HCT116 (cell line): Measurements from ENCODE around the gene CARMIL1. TPM values are rescaled to one million over a fixed set of nuclear protein-coding genes. Genes with fewer than 3 reads are reported as not detected.

Experiments
- ATAC-seq: fragments of 200-7000 bp; cut with Tn5 transposase; 2 replicates; pipeline ENCODE4 v1.9.1; 2020; ENCODE audit warnings: mild to moderate bottlenecking, moderate library complexity
- BruUV-seq: library from RNA; stranded (reverse); fragments of 400-500 nt; replicated peaks from 2 replicates; lab custom pipeline; 2021; lab: Mats Ljungman, UMichigan
- CTCF ChIA-PET: fragments of 300-600 bp; sonication (Branson Sonifier 250); formaldehyde crosslinking; loops from one replicate; lab custom pipeline; 2021; ENCODE audit warnings: antibody characterized with exemption; lab: Charles Lee
- POLR2A ChIA-PET: fragments of 300-600, 350-600 bp; sonication (Branson Sonifier 250); formaldehyde crosslinking; loops from one replicate; lab custom pipeline; 2021; ENCODE audit warnings: antibody characterized with exemption; lab: Charles Lee
- RAD21 ChIA-PET, 2 experiments: fragments of 300-600 bp; sonication (Branson Sonifier 250); formaldehyde crosslinking; loops; one replicate each; lab custom pipeline; 2023; ENCODE audit warnings: low total read pairs in 2 of 2; ENCODE audit not compliant: uncharacterized antibody in 2 of 2, unreplicated experiment in 2 of 2, low non-redundant PET in 1 of 2; lab: Charles Lee
- DNase-seq: peaks from one replicate; pipeline ENCODE4 v3.0.0-alpha.2; 2010; ENCODE audit warnings: low read depth, low spot score
- H2AFZ ChIP-seq: fragments of 200-600 bp; shearing (Covaris generic), sonication (generic); 2 replicates; pipeline ENCODE4 v1.6.1; 2017; ENCODE audit warnings: low read depth, mixed run types, mixed read lengths, antibody characterized with exemption, low read length; ENCODE audit not compliant: poor library complexity, severe bottlenecking
- H3K27ac ChIP-seq: 2 replicates; pipeline ENCODE4 v1.5.1; 2012; ENCODE audit warnings: low read depth, low read length
- H3K27me3 ChIP-seq: fragments of 200-600 bp; sonication (generic); 2 replicates; pipeline ENCODE4 v1.6.1; 2016; ENCODE audit warnings: mixed run types, low read length, mixed read lengths; ENCODE audit not compliant: insufficient read depth
- H3K36me3 ChIP-seq, 2 experiments: fragments of 200-500 bp in 1 of 2; fragments of 200-600 bp in 1 of 2; sonication (Bioruptor generic) in 1 of 2; sonication (generic) in 1 of 2; 2 replicates each; pipeline versions ENCODE4 v1.5.1 to v1.6.1; 2014 to 2016; ENCODE audit warnings: low read length in 2 of 2, inconsistent platforms in 1 of 2, mixed read lengths in 1 of 2, mixed run types in 1 of 2; ENCODE audit not compliant: insufficient read depth in 2 of 2, control insufficient read depth in 1 of 2
- H3K4me1 ChIP-seq, 2 experiments: fragments of 200-600 bp in 1 of 2; sonication (generic) in 1 of 2; 2 replicates each; pipeline versions ENCODE4 v1.5.1 to v1.6.1; 2012 to 2017; ENCODE audit warnings: low read length in 2 of 2, inconsistent platforms in 1 of 2, mild to moderate bottlenecking in 1 of 2, mixed read lengths in 1 of 2, mixed run types in 1 of 2, moderate library complexity in 1 of 2; ENCODE audit not compliant: insufficient read depth in 2 of 2, control insufficient read depth in 1 of 2
- H3K4me2 ChIP-seq: fragments of 200-600 bp; sonication (generic); 2 replicates; pipeline ENCODE4 v1.6.1; 2017; ENCODE audit warnings: mixed run types, low read length, mixed read lengths
- H3K4me3 ChIP-seq, 2 experiments: fragments of 200-600 bp in 1 of 2; sonication (generic) in 1 of 2; replicated peaks in 1 of 2; 2 replicates each; pipeline ENCODE4 v1.5.1; 2011 to 2016; ENCODE audit warnings: low read length in 2 of 2, control low read depth in 1 of 2, low read depth in 1 of 2, mild to moderate bottlenecking in 1 of 2, mixed read lengths in 1 of 2, mixed run types in 1 of 2
- H3K79me2 ChIP-seq: fragments of 200-600 bp; sonication (generic); 2 replicates; pipeline ENCODE4 v1.6.1; 2017; ENCODE audit warnings: mild to moderate bottlenecking, mixed run types, low read length, moderate library complexity, mixed read lengths; ENCODE audit not compliant: insufficient read depth
- H3K9ac ChIP-seq: fragments of 200-600 bp; sonication (generic); 2 replicates; pipeline ENCODE4 v1.6.1; 2016; ENCODE audit warnings: low read length, mixed read lengths
- H3K9me2 ChIP-seq: fragments of 200-600 bp; sonication (generic), shearing (Covaris generic); 2 replicates; pipeline ENCODE4 v1.6.1; 2017; ENCODE audit warnings: mixed run types, mild to moderate bottlenecking, moderate library complexity; ENCODE audit not compliant: insufficient read depth
- H3K9me3 ChIP-seq, 2 experiments: fragments of 200-500 bp in 1 of 2; fragments of 200-600 bp in 1 of 2; sonication (Bioruptor generic) in 1 of 2; sonication (generic) in 1 of 2; 2 replicates each; pipeline ENCODE4 v1.6.1; 2014 to 2017; ENCODE audit warnings: low read length in 2 of 2, mixed read lengths in 2 of 2, inconsistent platforms in 1 of 2, low read depth in 1 of 2, mild to moderate bottlenecking in 1 of 2, mixed run types in 1 of 2, moderate library complexity in 1 of 2; ENCODE audit not compliant: control insufficient read depth in 1 of 2, insufficient read depth in 1 of 2
- H4K20me1 ChIP-seq: fragments of 200-600 bp; sonication (generic), shearing (Covaris generic); 2 replicates; pipeline ENCODE4 v1.6.1; 2017; ENCODE audit warnings: mixed run types, mild to moderate bottlenecking, moderate library complexity; ENCODE audit not compliant: insufficient read depth
- ATF3 ChIP-seq: IDR thresholded peaks from 2 replicates; pipeline ENCODE4 v1.6.1; 2012
- CEBPB ChIP-seq: IDR thresholded peaks from 2 replicates; pipeline ENCODE4 v1.6.1; 2012; ENCODE audit warnings: low read depth
- SIN3A ChIP-seq: IDR thresholded peaks from 2 replicates; pipeline ENCODE4 v1.6.1; 2012; ENCODE audit warnings: low read depth
- YY1 ChIP-seq: IDR thresholded peaks from 2 replicates; pipeline ENCODE4 v1.6.1; 2011; ENCODE audit warnings: low read length, low read depth, moderate library complexity, mild to moderate bottlenecking; ENCODE audit not compliant: insufficient replicate concordance; ENCODE audit errors: extremely low read depth
- intact Hi-C: fragments of 100-400 bp; cut with micrococcal nuclease; formaldehyde crosslinking; loops from 2 replicates; pipeline ENCODE4 v1.10.0; 2022
- total RNA-seq: library from RNA; stranded (reverse); gene quantifications from one replicate; pipeline ENCODE4 v1.2.1, GENCODE V29; 2021; ENCODE audit not compliant: unreplicated experiment

Gene CARMIL1
- total RNA-seq, 1 experiment from 2014 or later, result 21.7 TPM

- H3K79me2 ChIP-seq, result no peaks in the 10 kb centered on the region
- ChIA-PET RAD21 (interaction anchor here in 1 of 2 experiments (0.6 kb wide), 1 partner anchor 23 kb away, joined by 3 read pairs; no protein-coding TSS in a partner anchor), POLR2A (no interaction called here), CTCF (interaction anchor here (1.0 to 1.5 kb wide), 2 partner anchors 15 kb away, joined by 4 to 9 read pairs; no protein-coding TSS in a partner anchor)
- H3K9me3 ChIP-seq, result no peaks in the 10 kb centered on the region
- no peaks in the 10 kb centered on the region for H4K20me1 ChIP-seq
- H3K4me2 ChIP-seq, result peak overlapping the region; percentile 28; the same call in 1 of the 2 replicates
- intact Hi-C loops, result no loop called here
- TF ChIP-seq CEBPB (0 out of 2 replicates have a peak, but pooled peaks have one; percentile 23), YY1 (no peak)
- H3K36me3 ChIP-seq, result no peaks in the 10 kb centered on the region
- no peak overlapping the region for H3K9ac ChIP-seq
- H3K4me3 ChIP-seq, result no peak overlapping the region
- DNase-seq (peak; percentile 21), ATAC-seq (peak; percentile 55; the same call in 1 of the 2 replicates)
- BruUV-seq, result no TSS peak
- H3K27ac ChIP-seq, result no peak overlapping the region
- H2AFZ ChIP-seq, result peak overlapping the region; percentile 44
- H3K27me3 ChIP-seq, result no peaks in the 10 kb centered on the region
- no peaks in the 10 kb centered on the region for H3K9me2 ChIP-seq
- peaks cover 2 to 5% of the 10 kb centered on the region in 2 experiments; a peak in 2 of 4 replicates for H3K4me1 ChIP-seq
Measured at GRCh38 chr6:25250878-25251277, 28.3 kb upstream of the CARMIL1 start.

- peak overlapping the region; percentile 44 for H2AFZ ChIP-seq
- no peak overlapping the region for H3K9ac ChIP-seq
- peak overlapping the region; percentile 28; the same call in 1 of the 2 replicates for H3K4me2 ChIP-seq
- no peaks in the 10 kb centered on the region for H3K79me2 ChIP-seq
- BruUV-seq, result no TSS peak
- H4K20me1 ChIP-seq, result no peaks in the 10 kb centered on the region
- no peaks in the 10 kb centered on the region for H3K9me2 ChIP-seq
- CTCF ChIA-PET, result interaction anchor here (1.5 kb wide), 1 partner anchor 14 kb away, joined by 9 read pairs; no protein-coding TSS in a partner anchor
- intact Hi-C loops, result no loop called here
- H3K27ac ChIP-seq, result no peak overlapping the region
- no peaks in the 10 kb centered on the region for H3K36me3 ChIP-seq
- ATAC-seq, result no peak
- H3K4me1 ChIP-seq, result peaks cover 2 to 5% of the 10 kb centered on the region in 2 experiments; a peak in 2 of 4 replicates
- no peak for DNase-seq
- no peak for TF ChIP-seq ATF3
- TF ChIP-seq SIN3A, result no peak
- no peaks in the 10 kb centered on the region for H3K27me3 ChIP-seq
- RAD21 ChIA-PET, result interaction anchor here in 1 of 2 experiments (0.6 kb wide), 1 partner anchor 23 kb away, joined by 3 read pairs; no protein-coding TSS in a partner anchor
- POLR2A ChIA-PET, result no interaction called here
- H3K9me3 ChIP-seq, result no peaks in the 10 kb centered on the region
- no peak overlapping the region for H3K4me3 ChIP-seq
Measured at GRCh38 chr6:25251426-25251825, 27.7 kb upstream of the CARMIL1 start.
